22Rv1 (cell line): ENCODE measurements around the gene KLHDC4.

Source experiments
- ZFX ChIP-seq: fragments of 450-650 bp; IDR thresholded peaks from 2 replicates; pipeline ENCODE4 v1.6.1; 2017; ENCODE audit warnings: antibody characterized with exemption, borderline replicate concordance
- TF ChIP-seq, protein P1 (sequence below): fragments of 450-650 bp; IDR thresholded peaks from 2 replicates; pipeline ENCODE4 v1.5.1; 2017; ENCODE audit warnings: mild to moderate bottlenecking

DNA sequence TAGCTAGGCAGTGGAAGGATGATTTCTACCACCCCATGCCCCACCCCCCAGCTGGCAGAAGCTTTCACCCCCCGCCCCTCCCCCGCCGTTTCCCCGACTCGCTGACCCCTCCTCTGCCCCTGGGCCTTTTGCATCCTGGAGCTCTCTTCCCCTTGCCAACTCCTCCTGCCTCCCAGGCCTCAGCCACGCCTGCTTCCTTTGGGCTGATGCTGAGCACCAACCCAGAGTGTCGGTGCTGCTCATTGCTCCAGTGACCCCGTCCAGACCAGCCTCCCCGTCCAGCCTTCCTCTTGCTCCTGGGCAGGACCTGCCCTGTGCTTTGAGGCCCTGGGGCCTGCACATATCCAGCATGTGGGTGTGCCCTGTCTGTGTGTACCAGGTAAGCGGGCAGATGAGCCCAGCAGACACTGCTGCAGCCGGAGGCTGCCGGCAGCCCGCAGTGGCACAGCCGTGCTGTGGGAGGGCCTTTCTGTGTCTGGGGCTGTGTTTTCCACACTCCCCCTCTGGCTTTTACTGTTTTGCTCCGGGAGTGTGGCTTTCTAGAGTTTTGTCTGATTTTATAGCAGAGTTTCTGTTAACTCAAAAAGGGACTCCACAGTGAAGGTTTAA lies 90.6 kb downstream of the KLHDC4 start:
- TF ChIP-seq, protein P1, sequence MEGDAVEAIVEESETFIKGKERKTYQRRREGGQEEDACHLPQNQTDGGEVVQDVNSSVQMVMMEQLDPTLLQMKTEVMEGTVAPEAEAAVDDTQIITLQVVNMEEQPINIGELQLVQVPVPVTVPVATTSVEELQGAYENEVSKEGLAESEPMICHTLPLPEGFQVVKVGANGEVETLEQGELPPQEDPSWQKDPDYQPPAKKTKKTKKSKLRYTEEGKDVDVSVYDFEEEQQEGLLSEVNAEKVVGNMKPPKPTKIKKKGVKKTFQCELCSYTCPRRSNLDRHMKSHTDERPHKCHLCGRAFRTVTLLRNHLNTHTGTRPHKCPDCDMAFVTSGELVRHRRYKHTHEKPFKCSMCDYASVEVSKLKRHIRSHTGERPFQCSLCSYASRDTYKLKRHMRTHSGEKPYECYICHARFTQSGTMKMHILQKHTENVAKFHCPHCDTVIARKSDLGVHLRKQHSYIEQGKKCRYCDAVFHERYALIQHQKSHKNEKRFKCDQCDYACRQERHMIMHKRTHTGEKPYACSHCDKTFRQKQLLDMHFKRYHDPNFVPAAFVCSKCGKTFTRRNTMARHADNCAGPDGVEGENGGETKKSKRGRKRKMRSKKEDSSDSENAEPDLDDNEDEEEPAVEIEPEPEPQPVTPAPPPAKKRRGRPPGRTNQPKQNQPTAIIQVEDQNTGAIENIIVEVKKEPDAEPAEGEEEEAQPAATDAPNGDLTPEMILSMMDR = no peak
- no peak for TF ChIP-seq ZFX
